ENCODE results near the gene MARF1. TPM values are rescaled to one million over a fixed set of nuclear protein-coding genes. Genes with fewer than 3 reads are reported as not detected.

The MARF1 gene
- total and polyA plus RNA-seq, 9 of the 15 experiments (the other 6 are each of a cell fraction or from before 2014, with no cell fraction given) = 4.7 to 33.2 (median 11.7) TPM

GRCh38 chr16:15641753-15642556 lies 999 bp downstream of the MARF1 start (continued):
- TF ChIP-seq TSC22D4 (tag; IDR thresholded peaks at IDR 0.05) (no peak), NCOR1 (IDR thresholded peaks at IDR 0.05) (no peak), EWSR1 (IDR thresholded peaks at IDR 0.05; ENCODE audit: borderline replicate concordance, low read depth, partially characterized antibody) (no peak), NCOA1 (IDR thresholded peaks at IDR 0.05; ENCODE audit: low read depth) (no peak), MEIS2 (IDR thresholded peaks at IDR 0.05; ENCODE audit: partially characterized antibody) (no peak), KDM1A (IDR thresholded peaks at IDR 0.05) (peak; percentile 88 to 95), ARID1B (IDR thresholded peaks at IDR 0.05) (no peak), GTF2F1 (IDR thresholded peaks at IDR 0.05; ENCODE audit: low read depth, low read length) (no peak), SP1 (CRISPR knock-in tag; IDR thresholded peaks at IDR 0.05) (0 out of 2 replicates have a peak, but pooled peaks have one; percentile 17), PHF21A (IDR thresholded peaks at IDR 0.05; ENCODE audit: borderline replicate concordance, low read depth) (no peak), MLX (CRISPR knock-in tag; conservative IDR thresholded peaks at IDR 0.05) (no peak), FUS (optimal IDR thresholded peaks at IDR 0.05; ENCODE audit: low read depth, low read length) (no peak), ZNF133 (CRISPR knock-in tag; IDR thresholded peaks at IDR 0.05) (no peak), SIRT6 (IDR thresholded peaks at IDR 0.05; ENCODE audit: low read depth, low read length) (no peak), SMAD3 (CRISPR knock-in tag; conservative IDR thresholded peaks at IDR 0.05) (no peak), JUNB (CRISPR knock-in tag; conservative IDR thresholded peaks at IDR 0.05) (no peak), TRIM28 (IDR thresholded peaks at IDR 0.05) (no peak), HNRNPUL1 (IDR thresholded peaks at IDR 0.05; ENCODE audit: low read length) (no peak), ZNF324 (CRISPR knock-in tag; IDR thresholded peaks at IDR 0.05) (no peak), RBM34 (IDR thresholded peaks at IDR 0.05; ENCODE audit: borderline replicate concordance, insufficient read depth, low read length) (no peak), ZFX (CRISPR knock-in tag; IDR thresholded peaks at IDR 0.05) (no peak; the same call in 1 of the 2 replicates), FOXP1 (CRISPR knock-in tag; IDR thresholded peaks at IDR 0.05) (0 out of 2 replicates have a peak, but pooled peaks have one; percentile 30), SNIP1 (IDR thresholded peaks at IDR 0.05; ENCODE audit: low read depth) (no peak), NR2C1 (IDR thresholded peaks at IDR 0.05) (no peak), NR2C1 (tag; IDR thresholded peaks at IDR 0.05) (no peak)
- TF ChIP-seq, protein P1, sequence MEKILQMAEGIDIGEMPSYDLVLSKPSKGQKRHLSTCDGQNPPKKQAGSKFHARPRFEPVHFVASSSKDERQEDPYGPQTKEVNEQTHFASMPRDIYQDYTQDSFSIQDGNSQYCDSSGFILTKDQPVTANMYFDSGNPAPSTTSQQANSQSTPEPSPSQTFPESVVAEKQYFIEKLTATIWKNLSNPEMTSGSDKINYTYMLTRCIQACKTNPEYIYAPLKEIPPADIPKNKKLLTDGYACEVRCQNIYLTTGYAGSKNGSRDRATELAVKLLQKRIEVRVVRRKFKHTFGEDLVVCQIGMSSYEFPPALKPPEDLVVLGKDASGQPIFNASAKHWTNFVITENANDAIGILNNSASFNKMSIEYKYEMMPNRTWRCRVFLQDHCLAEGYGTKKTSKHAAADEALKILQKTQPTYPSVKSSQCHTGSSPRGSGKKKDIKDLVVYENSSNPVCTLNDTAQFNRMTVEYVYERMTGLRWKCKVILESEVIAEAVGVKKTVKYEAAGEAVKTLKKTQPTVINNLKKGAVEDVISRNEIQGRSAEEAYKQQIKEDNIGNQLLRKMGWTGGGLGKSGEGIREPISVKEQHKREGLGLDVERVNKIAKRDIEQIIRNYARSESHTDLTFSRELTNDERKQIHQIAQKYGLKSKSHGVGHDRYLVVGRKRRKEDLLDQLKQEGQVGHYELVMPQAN (IDR thresholded peaks at IDR 0.05; ENCODE audit: borderline replicate concordance) = peak; percentile 18; the same call in 1 of the 2 replicates
- TF ChIP-seq, protein P2, sequence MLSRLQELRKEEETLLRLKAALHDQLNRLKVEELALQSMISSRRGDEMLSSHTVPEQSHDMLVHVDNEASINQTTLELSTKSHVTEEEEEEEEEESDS (CRISPR knock-in tag; IDR thresholded peaks at IDR 0.05) = no peak
- TF ChIP-seq, protein P3, sequence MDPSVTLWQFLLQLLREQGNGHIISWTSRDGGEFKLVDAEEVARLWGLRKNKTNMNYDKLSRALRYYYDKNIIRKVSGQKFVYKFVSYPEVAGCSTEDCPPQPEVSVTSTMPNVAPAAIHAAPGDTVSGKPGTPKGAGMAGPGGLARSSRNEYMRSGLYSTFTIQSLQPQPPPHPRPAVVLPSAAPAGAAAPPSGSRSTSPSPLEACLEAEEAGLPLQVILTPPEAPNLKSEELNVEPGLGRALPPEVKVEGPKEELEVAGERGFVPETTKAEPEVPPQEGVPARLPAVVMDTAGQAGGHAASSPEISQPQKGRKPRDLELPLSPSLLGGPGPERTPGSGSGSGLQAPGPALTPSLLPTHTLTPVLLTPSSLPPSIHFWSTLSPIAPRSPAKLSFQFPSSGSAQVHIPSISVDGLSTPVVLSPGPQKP (CRISPR knock-in tag; IDR thresholded peaks at IDR 0.05) = no peak
